Measurements from ENCODE around the gene SOX18. TPM values are rescaled to one million over a fixed set of nuclear protein-coding genes. Genes with fewer than 3 reads are reported as not detected.
A peak's percentile ranks its signal among the peaks of the same experiment; 100 is the strongest.

Gene SOX18
- total and polyA plus RNA-seq, 2 of the 4 experiments (the other 2 are of a cell fraction), result not detected

- ATAC-seq (ENCODE audit: low read depth) (no peak), DNase-seq (no peak)
- Histone ChIP-seq H3K4me1 (ENCODE audit: control insufficient read depth, insufficient read depth, low read length) (peaks cover 31% of the 10 kb centered on the region), H3K56ac (ENCODE audit: extremely low read depth, insufficient read depth, low read length) (peak overlapping the region; percentile 8; the same call in 1 of the 2 replicates), H4K91ac (ENCODE audit: insufficient read depth, low read depth, low read length) (peak overlapping the region; percentile 80), H4K5ac (ENCODE audit: low read depth, low read length) (peak overlapping the region; percentile 99), H2BK120ac (ENCODE audit: low read depth, low read length) (no peak overlapping the region), H2AFZ (replicated peaks; ENCODE audit: low read length, poor library complexity) (peak overlapping the region; percentile 97), H3K23ac (ENCODE audit: low read depth, low read length) (peak overlapping the region; percentile 89; the same call in 1 of the 2 replicates), H4K20me1 (ENCODE audit: insufficient read depth, low read length) (peaks cover 15% of the 10 kb centered on the region), H4K8ac (ENCODE audit: low read depth in 2 of 2, low read length in 2 of 2) (peak overlapping the region; percentile 98), H3K4me2 (ENCODE audit: low read depth, low read length) (peak overlapping the region; percentile 84), H3K9me3 (ENCODE audit: control insufficient read depth, insufficient read depth, low read length) (no peaks in the 10 kb centered on the region), H3K27me3 (ENCODE audit: control insufficient read depth, insufficient read depth, low read length) (no peaks in the 10 kb centered on the region), H3K79me1 (ENCODE audit: low read depth in 1 of 2, low read length in 2 of 2) (peaks cover 10 to 38% of the 10 kb centered on the region in 2 experiments; a peak in 3 of 4 replicates), H3K14ac (replicated peaks; ENCODE audit: low read depth, low read length) (peak overlapping the region; percentile 91), H3K27ac (ENCODE audit: insufficient read depth, low read length) (peak overlapping the region; percentile 95), H3K9ac (ENCODE audit: low read depth, low read length) (peak overlapping the region; percentile 92), H3K4ac (ENCODE audit: low read depth, low read length) (peak overlapping the region; percentile 90), H3K9me1 (ENCODE audit: insufficient read depth, low read length) (peaks cover 19% of the 10 kb centered on the region), H2BK5ac (ENCODE audit: low read depth, low read length, poor library complexity, severe bottlenecking) (peak overlapping the region; percentile 78), H2BK20ac (ENCODE audit: low read depth, low read length) (no peak overlapping the region), H2AK9ac (replicated peaks; ENCODE audit: low read depth, low read length, poor library complexity) (peak overlapping the region; percentile 85), H3K4me3 (ENCODE audit: insufficient read depth, low read depth, low read length) (peak overlapping the region; percentile 65), H3K36me3 (ENCODE audit: control insufficient read depth, insufficient read depth, low read length) (no peaks in the 10 kb centered on the region), H2AK5ac (ENCODE audit: low read depth, low read length) (peak overlapping the region; percentile 74), H3K18ac (ENCODE audit: low read depth, low read length) (peak overlapping the region; percentile 7; the same call in 1 of the 2 replicates), H2BK15ac (ENCODE audit: low read depth, low read length) (no peak overlapping the region)
- in situ Hi-C loops (cut with MboI; ENCODE audit: low sequenced_read_pairs), result no loop called here
- no TSS peak for BruUV-seq (replicated peaks)
- CTCF ChIA-PET, result interaction anchor here (1.5 kb wide), 1 partner anchor 82 kb away, joined by 3 read pairs; the partner anchor contains the start of gene PRPF6
- WGBS, 2 experiments (ENCODE audit: extremely low coverage in 2 of 2, insufficient read length in 1 of 2), result 42% methylated on average over 4 of the region's 5 CpGs; no CpG with 5 or more reads in 1 of the 2 experiments
- intact Hi-C loops (cut with micrococcal nuclease), result no loop called here
- dilution Hi-C loops (cut with HindIII; ENCODE audit: low sequenced_read_pairs, unreplicated experiment), result no loop called here
- TF ChIP-seq RAD21 (IDR thresholded peaks at IDR 0.05; ENCODE audit: low read length), result no peak
- TF ChIP-seq MAFK (IDR thresholded peaks at IDR 0.05; ENCODE audit: low read depth, low read length), result no peak
- no peak for TF ChIP-seq FOS (IDR thresholded peaks at IDR 0.05; ENCODE audit: low read depth, low read length)
- TF ChIP-seq ELK1 (IDR thresholded peaks at IDR 0.05; ENCODE audit: borderline replicate concordance, low read depth, low read length), result no peak
- POLR2A ChIA-PET (ENCODE audit: unreplicated experiment), result no interaction called here
These were observed 12.8 kb upstream of the SOX18 start for GRCh38 chr20:64062276-64062595.
